Measurements from ENCODE around the gene GRIN3B.

GRIN3B gene

DNA sequence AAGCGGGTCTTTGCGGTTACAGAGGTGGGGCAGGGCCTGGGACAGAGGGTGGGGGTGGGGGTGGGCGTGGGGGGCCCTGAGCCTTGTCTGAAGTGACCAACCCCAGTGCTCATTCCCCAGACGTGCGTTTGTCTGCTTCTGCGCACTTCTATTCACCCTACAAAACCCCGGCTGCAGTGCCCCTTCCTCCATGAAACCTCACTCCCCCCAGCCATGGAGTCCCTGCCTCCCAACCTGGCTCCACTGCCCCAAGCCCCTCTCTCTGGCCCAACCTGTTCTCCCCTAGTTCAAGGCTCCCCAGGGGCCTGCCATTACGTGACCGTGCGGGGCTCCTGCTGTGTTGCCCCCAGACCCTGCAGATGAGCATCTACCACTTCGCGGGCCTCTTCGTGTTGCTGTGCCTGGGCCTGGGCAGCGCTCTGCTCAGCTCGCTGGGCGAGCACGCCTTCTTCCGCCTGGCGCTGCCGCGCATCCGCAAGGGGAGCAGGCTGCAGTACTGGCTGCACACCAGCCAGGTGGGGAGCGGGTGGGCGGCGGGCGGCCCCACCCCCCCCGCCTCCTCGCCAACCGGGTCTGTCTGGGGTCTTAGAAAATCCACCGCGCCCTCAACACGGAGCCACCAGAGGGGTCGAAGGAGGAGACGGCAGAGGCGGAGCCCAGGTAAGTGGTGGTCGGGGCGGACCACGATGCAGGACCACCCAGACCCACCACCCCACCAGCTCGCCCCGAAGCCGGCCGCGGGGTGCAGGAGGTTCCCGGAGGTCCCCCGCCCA lies 8.2 kb downstream of the GRIN3B start:
- no peak for DNase-seq

DNA sequence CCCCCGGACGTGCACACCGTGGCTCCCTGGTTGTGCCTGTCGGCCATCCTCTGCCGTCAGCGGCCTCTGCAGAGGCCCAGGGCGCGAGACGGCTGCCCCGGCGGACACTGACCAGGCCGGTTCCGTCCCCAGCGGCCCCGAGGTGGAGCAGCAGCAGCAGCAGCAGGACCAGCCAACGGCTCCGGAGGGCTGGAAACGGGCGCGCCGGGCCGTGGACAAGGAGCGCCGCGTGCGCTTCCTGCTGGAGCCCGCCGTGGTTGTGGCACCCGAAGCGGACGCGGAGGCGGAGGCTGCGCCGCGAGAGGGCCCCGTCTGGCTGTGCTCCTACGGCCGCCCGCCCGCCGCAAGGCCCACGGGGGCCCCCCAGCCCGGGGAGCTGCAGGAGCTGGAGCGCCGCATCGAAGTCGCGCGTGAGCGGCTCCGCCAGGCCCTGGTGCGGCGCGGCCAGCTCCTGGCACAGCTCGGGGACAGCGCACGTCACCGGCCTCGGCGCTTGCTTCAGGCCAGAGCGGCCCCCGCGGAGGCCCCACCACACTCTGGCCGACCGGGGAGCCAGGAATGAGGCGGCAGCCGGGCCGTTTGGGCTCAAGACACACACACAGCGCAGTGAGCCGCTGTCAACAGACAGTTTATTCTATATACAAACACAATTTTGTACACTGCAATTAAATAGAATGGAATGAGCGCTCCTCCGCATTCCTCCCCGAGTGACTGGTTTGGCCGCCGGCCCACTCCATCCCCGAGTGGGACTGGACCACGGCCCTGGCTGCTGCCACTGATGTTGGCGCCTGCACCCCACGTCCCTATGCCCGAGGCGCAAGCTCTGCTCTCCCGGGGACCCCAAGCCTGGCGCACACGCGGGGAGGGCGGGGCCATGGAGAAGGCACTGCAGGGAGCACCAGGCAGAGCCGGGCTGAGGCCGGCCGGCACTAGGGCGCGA lies 9.1 kb downstream of the GRIN3B start:
- no peak for DNase-seq

DNA sequence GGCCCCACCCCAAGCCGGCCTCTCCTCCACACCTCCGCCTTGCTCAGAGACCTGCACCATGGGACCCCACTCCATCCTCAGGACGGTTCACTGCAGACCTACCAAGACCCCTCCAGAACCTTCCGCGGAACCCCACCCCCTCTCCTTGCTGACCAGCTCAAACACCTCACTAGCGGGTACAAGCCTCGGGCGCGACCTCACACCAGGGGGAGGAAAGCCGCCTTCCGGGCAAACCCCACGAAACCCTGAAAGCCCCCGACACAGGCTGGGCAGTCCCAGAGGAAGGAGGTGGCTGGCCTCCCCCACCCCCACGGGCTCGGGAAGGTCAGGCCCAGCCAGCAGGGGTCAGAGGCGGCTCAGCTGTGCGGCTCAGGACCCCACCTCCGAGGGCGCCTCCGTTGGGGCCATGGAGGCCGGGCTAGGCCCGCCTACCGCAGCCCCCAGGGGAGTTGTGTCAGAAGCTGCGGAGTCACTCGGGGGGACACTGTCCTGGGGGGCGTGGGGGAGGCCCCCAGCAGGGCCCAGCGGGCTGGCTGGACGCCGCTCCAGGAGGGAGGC lies 9.8 kb downstream of the GRIN3B start:
- no peak for DNase-seq

DNA sequence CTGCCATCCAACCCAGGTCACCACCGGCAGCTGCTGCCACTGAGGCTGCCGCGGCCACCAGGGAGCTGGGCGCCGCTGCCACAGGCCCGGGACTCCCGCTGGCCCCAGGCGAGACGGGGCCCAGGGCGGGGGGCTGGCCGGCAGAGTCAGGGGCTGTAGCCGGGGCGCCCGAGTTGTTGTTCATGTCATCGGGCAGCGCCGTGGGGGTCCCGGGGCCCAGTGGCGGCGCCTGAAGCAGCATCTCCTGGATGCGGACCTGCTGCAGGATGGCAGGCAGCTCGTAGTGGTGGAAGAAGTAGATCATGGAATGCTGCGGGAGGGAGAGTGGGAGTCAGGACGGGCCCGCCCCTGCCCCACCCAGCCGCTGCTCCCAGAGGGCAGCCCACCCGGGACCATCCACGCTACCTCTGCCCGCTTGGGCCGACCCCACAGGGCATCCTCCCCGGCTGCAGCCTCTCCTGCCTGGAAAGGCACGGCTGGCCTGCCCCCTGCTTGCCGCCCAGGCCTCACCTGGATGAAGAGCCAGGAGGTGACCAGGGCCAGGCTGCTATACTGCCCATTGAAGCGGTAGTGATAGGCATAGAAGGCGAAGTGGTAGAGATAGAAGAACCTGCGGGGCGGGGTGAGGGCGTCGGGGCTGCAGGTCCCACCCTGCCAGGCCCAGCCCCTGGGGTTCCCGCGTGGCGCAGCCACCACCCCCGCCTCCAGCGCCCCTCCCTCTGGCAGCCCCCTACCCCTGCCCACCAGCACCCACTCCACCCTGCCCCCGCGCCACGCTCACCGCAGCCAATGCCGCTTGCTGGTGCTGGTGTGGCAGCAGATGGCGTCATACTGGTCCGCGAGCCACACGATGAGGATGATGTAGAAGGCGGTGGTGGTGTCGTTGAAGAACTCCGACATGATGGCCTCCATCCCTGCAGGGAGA lies 10.6 kb downstream of the GRIN3B start:
- DNase-seq: no peak

DNA sequence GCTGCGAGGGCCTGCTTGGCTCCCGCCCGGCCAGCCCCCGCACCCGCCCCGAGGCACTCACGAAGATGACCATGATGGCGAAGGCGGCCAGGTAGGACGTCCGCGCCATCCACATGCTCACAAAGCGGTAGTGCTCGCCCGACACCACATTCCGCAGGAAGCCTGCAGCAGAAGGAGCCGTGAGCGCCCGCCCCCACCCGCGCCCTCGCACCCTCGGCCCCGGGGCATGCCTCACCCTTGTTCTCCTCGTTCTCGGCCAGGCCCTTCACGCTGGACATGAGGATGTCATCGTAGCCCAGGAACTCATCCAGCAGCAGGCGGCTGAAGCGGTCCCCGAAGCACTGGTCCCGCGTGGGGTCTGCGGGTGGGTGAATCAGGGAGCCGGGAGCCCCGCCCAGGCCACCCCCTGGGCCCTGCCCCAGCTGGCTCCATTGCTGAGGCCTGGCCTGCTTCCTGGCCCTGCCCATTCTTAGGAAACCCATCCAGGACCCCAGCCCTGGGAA lies 11.7 kb downstream of the GRIN3B start:
- DNase-seq: no peak

DNA sequence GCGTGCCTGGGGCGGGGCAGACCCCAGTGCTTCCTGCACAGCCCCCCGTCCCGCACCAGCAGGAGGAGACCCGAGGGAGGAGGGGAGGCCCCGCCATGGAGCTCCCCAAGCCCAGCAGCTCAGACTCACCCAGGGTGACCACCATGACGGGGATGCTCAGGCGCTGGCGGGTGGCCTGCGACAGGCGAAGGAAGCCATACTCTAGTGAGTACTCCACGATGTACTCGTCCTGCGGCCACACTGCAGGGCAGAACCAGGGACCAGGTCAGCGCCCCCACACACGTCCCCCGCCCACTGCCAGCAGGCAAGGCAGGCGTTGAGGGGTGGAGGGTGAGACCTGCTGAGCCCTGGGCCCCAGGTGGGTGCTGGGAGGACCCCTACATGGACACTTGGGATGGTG lies 12.1 kb downstream of the GRIN3B start:
- DNase-seq: no peak

DNA sequence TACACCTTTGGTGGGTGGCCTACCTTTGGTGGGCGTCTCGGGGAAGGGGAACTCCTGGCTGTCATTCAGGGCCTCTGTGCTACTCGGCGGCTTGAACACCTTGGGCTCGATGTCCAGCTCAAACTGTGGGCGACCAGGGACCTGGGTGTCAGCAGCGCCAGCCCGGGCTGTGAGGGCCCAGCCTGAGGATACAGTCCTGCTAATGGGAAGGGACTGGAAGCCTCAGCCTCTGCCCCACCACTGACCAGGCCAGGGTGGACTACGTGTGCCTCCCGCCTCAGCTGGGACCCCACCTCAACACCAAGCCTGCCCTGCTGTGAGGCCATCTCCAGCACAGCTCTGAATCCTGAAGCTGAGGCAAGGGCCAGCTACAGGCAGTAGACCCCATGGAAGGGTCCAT lies 13.0 kb downstream of the GRIN3B start:
- DNase-seq: no peak

DNA sequence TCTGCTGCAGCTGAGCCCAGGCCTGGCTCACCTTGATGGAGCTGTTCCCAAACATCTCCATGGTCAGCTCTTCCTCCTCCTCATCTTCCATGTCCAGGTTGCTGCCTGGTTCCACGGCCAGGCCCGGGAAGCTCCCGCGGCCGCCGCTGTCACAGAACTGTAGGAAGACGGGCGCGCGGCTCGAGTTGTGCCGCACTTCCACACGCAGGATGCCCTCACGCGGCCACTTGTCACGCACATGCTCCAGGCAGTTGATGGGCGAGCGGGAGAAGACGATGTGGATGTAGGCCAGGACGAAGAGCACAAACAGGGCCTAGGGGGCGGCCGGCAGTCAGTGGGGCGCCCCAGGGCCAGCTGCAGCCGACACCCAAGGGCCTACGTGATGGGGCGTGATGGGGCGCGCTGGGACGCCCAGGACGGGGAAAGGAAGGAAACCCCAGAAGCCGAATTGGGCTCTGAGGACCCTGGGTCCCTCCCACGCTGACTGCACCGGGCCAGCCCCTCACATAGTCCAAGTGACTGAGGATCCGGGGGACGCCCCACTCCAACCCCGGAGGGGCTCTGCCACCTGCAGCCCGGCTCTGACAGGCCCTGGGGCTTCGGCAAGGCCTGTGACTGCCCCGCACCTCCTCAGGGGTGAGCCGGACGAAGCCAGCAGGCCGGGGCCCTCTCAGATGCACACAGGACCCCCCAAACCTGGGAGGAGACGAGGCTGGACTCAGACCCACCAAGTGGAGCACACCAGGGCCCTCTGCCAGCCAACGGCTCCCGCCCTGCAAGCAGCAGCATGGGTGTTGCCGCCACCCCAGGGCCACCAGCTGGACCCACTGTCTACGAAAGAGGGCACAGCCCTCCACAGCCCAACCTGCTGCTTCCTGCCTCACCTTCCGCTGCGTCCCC lies 14.2 kb downstream of the GRIN3B start:
- DNase-seq: no peak

DNA sequence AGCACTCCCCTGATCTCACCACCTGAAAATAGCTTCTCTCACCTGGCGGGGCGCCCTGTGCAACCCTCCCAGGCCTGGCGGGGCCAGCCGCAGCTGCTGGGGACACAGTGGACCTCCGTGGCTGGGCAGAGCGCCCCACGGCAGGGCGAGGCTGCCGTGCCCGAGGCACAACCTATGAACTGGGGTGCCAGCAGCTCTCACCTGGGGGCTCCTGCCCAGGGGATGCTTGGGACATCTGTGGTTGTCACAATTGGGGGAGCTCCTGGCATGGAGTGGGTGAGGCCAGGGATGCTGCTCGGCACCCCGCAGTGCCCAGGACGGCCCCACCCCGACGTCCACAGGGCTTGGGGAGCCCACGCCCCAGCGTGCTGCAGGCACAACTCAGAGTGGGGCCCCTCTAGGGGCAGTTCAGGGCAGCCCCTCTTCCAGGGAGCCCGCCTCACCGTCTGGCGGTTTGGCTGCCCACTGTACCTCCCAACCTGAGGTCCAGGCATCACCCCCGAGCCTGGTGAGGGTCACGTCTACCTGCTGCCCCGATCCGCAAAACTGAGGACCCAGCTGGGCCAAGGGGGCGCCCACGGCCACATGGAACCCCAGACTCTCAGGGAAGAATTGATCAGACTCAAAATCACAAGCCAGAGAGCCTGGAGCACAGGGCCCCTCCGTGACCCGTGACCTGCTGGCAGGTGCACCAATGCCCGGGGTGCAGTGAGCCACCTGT lies 15.0 kb downstream of the GRIN3B start:
- DNase-seq: no peak

DNA sequence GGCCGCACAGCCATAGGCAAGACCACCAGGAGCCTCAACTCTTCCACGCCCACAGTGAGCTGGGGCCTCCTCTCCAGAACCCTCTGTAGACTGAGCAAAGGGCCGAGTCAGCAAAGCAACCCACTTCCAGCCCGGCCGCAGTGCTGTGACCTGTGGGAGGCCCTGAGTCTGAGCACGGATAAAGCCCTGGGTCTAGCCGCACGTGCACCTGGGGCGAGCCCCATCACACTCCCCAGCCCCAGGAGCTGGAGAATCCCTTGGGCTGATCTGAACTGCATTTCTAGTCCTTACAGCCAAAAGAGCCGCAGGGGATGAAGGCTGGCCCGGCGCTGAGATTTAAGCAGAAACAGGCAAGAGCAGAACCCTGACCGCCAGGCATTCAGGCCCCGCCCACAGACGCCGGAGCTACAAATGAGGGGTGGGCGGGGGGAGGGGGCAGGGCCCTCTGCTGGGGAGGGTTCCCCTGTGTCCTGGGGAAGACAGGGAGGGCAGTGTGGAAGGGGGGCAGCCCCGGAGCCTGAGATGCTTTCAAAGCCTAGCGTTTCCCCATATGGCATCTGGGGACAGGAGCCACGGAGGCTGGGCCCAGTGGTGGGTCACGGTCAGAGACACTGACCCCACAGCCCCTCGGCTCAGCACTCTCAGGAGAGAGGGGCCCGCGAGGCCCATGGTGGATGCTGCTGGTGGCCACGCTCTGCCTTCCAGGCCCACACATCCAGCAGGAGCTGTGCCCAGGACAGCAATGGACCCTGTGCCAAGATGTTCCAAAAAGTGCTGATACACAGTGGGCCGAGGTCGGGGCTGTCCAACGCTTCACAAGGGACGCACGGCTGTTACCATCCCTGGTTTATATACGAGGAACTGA lies 15.8 kb downstream of the GRIN3B start:
- no peak for DNase-seq

DNA sequence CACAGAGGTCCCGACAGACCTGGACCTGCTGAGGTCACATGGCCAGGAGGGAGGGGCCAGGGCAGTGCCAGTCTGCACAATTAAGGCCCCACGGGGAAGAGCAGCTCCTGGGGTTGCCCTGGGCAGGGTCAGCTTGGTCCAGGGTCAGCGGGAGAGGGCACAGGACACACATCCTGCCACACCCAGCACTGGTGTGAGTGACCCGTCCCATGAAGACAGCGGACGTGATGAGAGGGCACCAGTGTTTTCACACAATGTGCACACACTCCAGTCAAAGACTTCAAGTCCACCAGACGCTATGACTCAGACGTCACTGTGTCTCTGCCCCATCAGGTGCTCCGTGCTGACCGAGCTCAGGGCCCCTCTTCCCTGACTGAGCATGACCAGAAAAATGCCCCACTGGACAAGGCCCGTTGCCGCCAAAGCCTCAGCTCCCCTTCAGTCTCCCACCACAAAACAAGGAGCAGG lies 16.5 kb downstream of the GRIN3B start:
- no peak for DNase-seq

DNA sequence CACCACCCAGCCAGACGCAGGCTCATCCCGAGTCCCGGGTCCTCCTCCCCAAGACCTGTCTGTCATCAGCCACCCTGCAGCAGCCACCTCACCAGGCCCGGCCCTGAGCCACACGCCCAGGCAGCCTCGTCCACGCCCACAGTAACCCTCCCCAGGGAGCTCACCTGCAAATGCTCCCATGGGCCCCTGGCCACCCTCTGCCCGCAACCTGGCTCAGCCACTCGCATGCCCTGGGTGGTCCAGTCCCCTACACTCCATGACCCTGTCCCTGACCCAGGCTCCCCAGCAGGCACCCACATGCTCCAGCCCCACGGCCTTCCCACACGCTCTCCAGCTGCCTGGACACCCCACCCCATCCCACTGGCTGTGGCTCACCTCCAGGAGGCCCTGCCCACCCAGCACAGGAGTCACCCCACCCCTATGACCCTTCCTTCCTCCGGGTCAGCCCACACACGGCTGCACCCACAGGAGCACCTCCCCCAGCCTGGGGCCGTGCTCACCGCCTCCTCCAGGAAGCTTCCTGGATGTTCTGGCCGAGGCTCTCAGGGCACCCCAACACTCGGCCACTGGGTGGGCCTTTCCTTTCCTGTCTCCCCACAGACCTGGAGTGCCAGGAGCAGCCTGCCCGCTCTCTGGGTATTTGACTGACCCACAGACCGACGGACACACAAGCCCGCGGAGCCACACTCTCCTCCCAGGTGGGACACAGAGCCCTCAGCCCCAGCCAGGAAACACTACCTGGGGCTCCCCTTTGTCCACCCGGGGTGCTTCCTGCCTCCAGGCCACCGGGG lies 17.1 kb downstream of the GRIN3B start:
- DNase-seq: no peak

DNA sequence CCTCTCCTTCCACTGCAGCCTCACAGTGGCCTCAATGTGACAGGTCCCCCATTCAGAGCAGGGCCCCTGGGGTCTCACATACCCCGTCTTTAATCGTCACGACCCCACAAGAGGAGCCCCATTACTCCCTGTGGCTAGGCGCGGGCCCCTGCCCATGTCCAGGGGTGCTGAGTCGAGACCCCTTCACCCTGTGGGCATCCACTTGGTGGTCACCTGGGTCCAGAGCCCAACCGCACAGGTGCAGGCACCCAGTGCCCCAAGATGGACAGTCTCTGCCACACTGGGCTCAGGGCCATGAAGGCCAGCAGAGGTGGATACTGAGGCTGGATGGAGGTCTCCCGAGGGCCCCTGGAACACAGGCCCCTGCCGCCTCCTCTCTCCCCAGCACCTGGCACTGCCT lies 17.7 kb downstream of the GRIN3B start:
- no peak for DNase-seq

DNA sequence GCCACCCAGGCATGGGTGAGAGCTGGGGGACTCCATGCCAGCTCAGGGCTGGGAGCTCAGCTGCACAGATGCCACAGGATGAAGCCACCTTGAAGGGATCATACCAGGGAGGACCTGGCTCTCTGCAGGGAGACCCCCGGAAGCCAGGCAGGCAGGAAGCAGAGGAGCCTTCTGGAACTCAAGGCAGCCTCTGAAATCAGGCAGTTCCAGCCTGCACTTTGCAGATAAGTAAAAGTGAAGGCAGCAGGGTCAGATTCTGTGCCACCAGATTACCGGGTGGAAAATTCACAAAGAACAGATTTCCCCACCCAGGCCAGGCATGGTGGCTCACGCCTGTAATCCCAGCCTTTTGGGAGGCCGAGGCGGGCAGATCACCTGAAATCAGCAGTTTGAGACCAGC lies 18.2 kb downstream of the GRIN3B start:
- DNase-seq: no peak

DNA sequence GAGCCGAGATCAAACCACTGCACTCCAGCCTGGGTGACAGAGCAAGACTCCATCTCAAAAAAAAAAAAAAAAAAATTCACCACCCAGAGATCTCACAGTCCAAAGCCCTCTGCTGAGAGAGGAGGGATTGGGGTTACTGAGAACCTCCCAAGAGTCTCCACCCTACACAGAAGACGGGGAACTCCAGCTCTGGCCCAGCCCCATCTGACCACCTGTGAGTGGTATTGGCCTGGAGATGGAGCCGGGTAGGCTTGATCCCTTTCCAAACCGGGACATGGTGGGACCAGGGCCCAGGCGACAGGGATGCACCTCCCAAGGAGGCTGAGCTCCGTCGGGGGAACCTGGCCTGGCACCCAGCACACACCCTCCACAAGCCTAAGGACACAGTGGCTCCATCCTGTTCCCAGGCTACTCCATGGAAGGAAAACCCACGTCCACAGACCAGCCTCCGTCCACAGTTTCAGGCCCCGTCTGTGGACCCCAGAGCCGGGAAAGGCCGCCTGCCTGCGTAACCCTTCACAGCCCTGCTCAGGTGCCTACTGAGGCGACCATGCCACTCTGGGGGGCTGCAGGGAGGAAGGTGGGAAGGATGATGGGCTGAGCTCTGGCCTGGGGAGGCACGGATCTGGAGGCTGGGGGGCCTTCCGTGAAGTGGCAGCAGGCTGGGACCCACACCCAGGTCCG lies 18.9 kb downstream of the GRIN3B start:
- DNase-seq: no peak

DNA sequence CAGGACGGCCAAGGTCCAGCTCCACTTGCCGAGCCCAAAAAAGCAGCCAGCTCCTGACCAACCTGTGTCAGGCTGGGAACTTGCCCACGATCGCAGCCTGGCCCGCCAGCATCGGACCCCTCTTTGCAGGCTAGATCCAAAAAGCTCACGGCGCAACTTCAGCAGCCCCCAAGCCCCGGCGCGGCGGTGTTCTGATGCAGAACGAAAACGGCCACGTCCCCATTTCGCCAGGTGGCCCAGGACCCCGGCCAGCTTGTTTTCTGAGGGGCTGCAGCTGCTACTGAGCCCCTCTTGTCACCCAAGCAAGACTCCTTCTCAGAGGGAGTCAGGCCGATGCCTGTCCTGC lies 19.4 kb downstream of the GRIN3B start:
- no peak for DNase-seq

DNA sequence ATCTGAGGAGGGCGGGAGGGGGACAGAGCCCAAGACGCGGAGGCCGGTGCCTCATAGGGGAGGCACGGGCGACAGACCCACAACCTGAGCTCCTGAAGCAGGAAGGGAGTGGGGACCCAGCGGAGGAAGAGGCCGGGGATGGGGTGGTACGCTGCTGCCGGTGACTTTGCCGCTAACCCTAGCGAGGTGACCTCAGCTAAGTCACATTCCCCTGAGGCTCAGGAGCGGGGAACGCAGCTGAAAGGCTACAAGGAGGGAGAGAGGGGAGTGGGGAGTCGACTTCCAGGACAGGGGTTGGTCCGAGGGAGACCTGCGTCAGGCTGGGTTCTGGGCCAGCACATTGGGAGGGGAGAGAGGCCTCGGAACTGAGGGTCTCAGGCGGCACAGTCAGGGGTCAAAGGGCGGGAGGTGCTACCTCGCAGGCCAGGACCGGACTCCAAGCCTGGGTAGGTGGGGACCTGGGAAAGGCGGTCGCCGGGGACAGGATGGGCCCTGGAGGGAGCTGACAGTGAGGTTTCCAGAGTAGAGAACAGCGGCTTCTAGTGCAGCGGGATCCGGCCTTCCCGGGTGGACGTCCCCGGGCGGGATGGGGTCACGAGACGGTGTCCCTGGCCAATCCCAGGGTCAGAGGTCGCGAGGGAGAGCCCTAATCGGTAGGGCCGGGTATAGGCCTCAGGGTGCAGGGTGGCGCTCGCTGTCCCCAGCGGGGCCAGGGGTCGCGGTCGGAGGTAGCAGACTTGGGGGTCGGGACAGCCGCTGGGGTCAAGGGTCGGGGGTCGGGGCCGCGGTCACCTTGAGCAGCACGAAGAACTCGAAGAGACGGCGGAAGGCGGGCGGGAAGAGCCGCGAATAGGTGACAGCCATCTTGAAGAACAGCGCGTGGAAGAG lies 20.0 kb downstream of the GRIN3B start:
- DNase-seq: no peak
